ENCODE results near the gene RPL13A.

DNA sequence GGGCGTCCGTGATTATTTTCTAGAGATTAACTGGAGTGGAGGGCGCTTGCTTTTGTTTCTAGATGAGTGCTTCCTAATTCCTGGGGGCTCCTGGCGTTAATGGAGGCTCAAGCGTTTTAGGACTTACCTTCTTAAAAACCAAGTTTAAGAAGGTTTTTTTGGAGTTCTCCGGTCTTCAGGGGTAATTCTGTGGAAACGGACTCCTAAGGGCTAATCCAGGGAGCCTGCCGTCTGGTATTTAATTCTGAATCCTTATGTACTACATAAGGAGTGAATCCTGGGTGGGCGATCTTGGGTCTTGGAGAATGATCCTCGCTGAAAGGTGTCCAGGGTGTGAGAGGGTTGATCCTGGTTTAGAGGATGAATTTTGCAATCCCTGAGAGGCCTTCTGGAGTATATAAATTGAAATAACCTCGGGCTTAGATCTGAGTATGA lies 9.2 kb downstream of the RPL13A start:
- TF ChIP-seq, protein P1, sequence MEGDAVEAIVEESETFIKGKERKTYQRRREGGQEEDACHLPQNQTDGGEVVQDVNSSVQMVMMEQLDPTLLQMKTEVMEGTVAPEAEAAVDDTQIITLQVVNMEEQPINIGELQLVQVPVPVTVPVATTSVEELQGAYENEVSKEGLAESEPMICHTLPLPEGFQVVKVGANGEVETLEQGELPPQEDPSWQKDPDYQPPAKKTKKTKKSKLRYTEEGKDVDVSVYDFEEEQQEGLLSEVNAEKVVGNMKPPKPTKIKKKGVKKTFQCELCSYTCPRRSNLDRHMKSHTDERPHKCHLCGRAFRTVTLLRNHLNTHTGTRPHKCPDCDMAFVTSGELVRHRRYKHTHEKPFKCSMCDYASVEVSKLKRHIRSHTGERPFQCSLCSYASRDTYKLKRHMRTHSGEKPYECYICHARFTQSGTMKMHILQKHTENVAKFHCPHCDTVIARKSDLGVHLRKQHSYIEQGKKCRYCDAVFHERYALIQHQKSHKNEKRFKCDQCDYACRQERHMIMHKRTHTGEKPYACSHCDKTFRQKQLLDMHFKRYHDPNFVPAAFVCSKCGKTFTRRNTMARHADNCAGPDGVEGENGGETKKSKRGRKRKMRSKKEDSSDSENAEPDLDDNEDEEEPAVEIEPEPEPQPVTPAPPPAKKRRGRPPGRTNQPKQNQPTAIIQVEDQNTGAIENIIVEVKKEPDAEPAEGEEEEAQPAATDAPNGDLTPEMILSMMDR (IDR thresholded peaks at IDR 0.05; ENCODE audit: low read length) = no peak
- TF ChIP-seq EZH2 (IDR thresholded peaks at IDR 0.05; ENCODE audit: borderline replicate concordance, low read length) = no peak
